T-cell (primary cell): ENCODE data around the gene RNF144B. TPM values are rescaled to one million over a fixed set of nuclear protein-coding genes. Genes with fewer than 3 reads are reported as not detected.

ENCODE experiments used
- ATAC-seq, 4 experiments: fragments of 200-7000 bp in 3 of 4; fragments of 150-1000 bp in 1 of 4; cut with Tn5 transposase; replicated peaks in 1 of 4; 1 replicate in 3 of 4; 2 replicates in 1 of 4; pipeline ENCODE4 v1.10.0; 2021; ENCODE audit warnings: moderate library complexity in 3 of 4, mild to moderate bottlenecking in 2 of 4, moderate number of reproducible peaks in 1 of 4
- CTCF ChIA-PET, 2 donors: fragments of 300-600 bp; sonication (Branson Sonifier 250); formaldehyde crosslinking; loops; one replicate each; lab custom pipeline; 2022; ENCODE audit warnings: antibody characterized with exemption in 2 of 2; lab: Charles Lee
- POLR2A ChIA-PET, 2 donors: fragments of 300-600 bp; sonication (Branson Sonifier 250); formaldehyde crosslinking; loops; one replicate each; lab custom pipeline; 2022; ENCODE audit warnings: antibody characterized with exemption in 2 of 2; lab: Charles Lee
- DNase-seq, 35 experiments: peaks; one replicate each; pipeline versions ENCODE4 v3.0.0 to v3.0.0-alpha.2; 2013 to 2023
- H3K27ac ChIP-seq: one replicate; pipeline ENCODE4 v1.5.1; 2013; ENCODE audit warnings: low read length
- H3K27me3 ChIP-seq, 2 experiments: replicated peaks in 1 of 2; 1 replicate in 1 of 2; 2 replicates in 1 of 2; pipeline versions ENCODE4 v1.6.1 to v1.7.0; 2013; ENCODE audit warnings: low read length in 1 of 2, mixed read lengths in 1 of 2; ENCODE audit not compliant: control insufficient read depth in 2 of 2, insufficient read depth in 2 of 2; ENCODE audit errors: extremely low read depth in 1 of 2
- H3K36me3 ChIP-seq, 2 donors: 1 replicate in 1 of 2; 2 replicates in 1 of 2; pipeline versions ENCODE4 v1.6.1 to v1.7.0; 2013; ENCODE audit warnings: low read length in 1 of 2; ENCODE audit not compliant: control insufficient read depth in 2 of 2, insufficient read depth in 1 of 2; ENCODE audit errors: extremely low read depth in 1 of 2
- H3K4me1 ChIP-seq, 2 experiments: 1 replicate in 1 of 2; 2 replicates in 1 of 2; pipeline versions ENCODE4 v1.6.1 to v1.7.0; 2013; ENCODE audit warnings: low read length in 2 of 2, mixed read lengths in 1 of 2; ENCODE audit not compliant: insufficient read depth in 2 of 2, control insufficient read depth in 1 of 2; ENCODE audit errors: extremely low read depth in 1 of 2
- H3K4me3 ChIP-seq, 2 donors: 1 replicate in 1 of 2; 2 replicates in 1 of 2; pipeline versions ENCODE4 v1.5.1 to v1.7.0; 2013; ENCODE audit warnings: mild to moderate bottlenecking in 2 of 2, low read length in 1 of 2, moderate library complexity in 1 of 2; ENCODE audit not compliant: control insufficient read depth in 1 of 2; ENCODE audit errors: extremely low read depth in 1 of 2
- H3K9me3 ChIP-seq: 2 replicates; pipeline ENCODE4 v1.7.0; 2013
- H3K27ac Mint-ChIP-seq, 2 donors: one replicate each; pipeline ENCODE4 v1.8.0; 2020 to 2021; ENCODE audit warnings: mild to moderate bottlenecking in 2 of 2, mixed read lengths in 2 of 2
- H3K27me3 Mint-ChIP-seq, 2 donors: one replicate each; pipeline ENCODE4 v1.8.0; 2021 to 2022; ENCODE audit warnings: mixed read lengths in 2 of 2
- H3K36me3 Mint-ChIP-seq: one replicate; pipeline ENCODE4 v1.8.0; 2021; ENCODE audit warnings: mixed read lengths
- H3K4me1 Mint-ChIP-seq, 3 donors: one replicate each; pipeline ENCODE4 v1.8.0; 2020 to 2022; ENCODE audit warnings: mixed read lengths in 3 of 3, mild to moderate bottlenecking in 1 of 3
- H3K4me3 Mint-ChIP-seq, 3 donors: one replicate each; pipeline ENCODE4 v1.8.0; 2020 to 2022; ENCODE audit warnings: mild to moderate bottlenecking in 3 of 3, mixed read lengths in 3 of 3, moderate library complexity in 3 of 3
- H3K9me3 Mint-ChIP-seq, 3 donors: one replicate each; pipeline ENCODE4 v1.8.0; 2020 to 2022; ENCODE audit warnings: mixed read lengths in 3 of 3
- WGBS: methylation state at CpG from one replicate; pipeline ENCODE4 v1.1.5; 2013; ENCODE audit warnings: missing lambda C conversion rate; ENCODE audit not compliant: insufficient coverage; 5-methylcytosine and 5-hydroxymethylcytosine counted together
- total RNA-seq, 35 experiments: library from RNA in 6 of 35; stranded (reverse) in 6 of 35; fragments of 120-200 nt in 1 of 35; gene quantifications; one replicate each; pipeline versions ENCODE4 v1.2.1 to v1.2.4 and lab custom pipeline; 2013 to 2026

RNF144B gene
- total RNA-seq, 5 donors from 2014 or later (not counting 1 experiment from before 2014, with no cell fraction given): 3.2 to 4.8 (median 4.3) TPM

GRCh38 chr6:18424201-18424600, 37.1 kb downstream of the RNF144B start:
- CTCF ChIA-PET: no interaction called here
- Histone ChIP-seq H3K4me1 (no peaks in the 10 kb centered on the region), H3K27ac (no peak overlapping the region), H3K4me3 (no peak overlapping the region), H3K36me3 (peaks cover 0 to 7% of the 10 kb centered on the region in 2 donors), H3K27me3 (no peaks in the 10 kb centered on the region), H3K9me3 (no peaks in the 10 kb centered on the region)
- Mint-ChIP-seq H3K4me3 (no peak overlapping the region), H3K27me3 (no peaks in the 10 kb centered on the region), H3K27ac (no peak overlapping the region), H3K9me3 (no peaks in the 10 kb centered on the region), H3K36me3 (peaks cover 25% of the 10 kb centered on the region), H3K4me1 (peaks cover 0 to 20% (median 8%) of the 10 kb centered on the region in 3 donors)
- no CpG with 5 or more reads among the region's 2 CpGs for WGBS
- ATAC-seq: no peak
- no peak for DNase-seq
- POLR2A ChIA-PET: no interaction called here

- H3K4me1 ChIP-seq: no peaks in the 10 kb centered on the region
- H3K9me3 ChIP-seq: no peaks in the 10 kb centered on the region
- 88% methylated on average over 2 of the region's 2 CpGs for WGBS
- DNase-seq (no peak), ATAC-seq (no peak)
- ChIA-PET CTCF (no interaction called here), POLR2A (no interaction called here)
- H3K27me3 Mint-ChIP-seq: no peaks in the 10 kb centered on the region
- no peak overlapping the region for H3K27ac ChIP-seq
- no peak overlapping the region for H3K4me3 Mint-ChIP-seq
- H3K36me3 Mint-ChIP-seq: peaks cover 30% of the 10 kb centered on the region
- peaks cover 0 to 14% (median 8%) of the 10 kb centered on the region in 3 donors for H3K4me1 Mint-ChIP-seq
- H3K27me3 ChIP-seq: no peaks in the 10 kb centered on the region
- H3K9me3 Mint-ChIP-seq: no peaks in the 10 kb centered on the region
- peaks cover 0 to 7% of the 10 kb centered on the region in 2 donors for H3K36me3 ChIP-seq
- H3K4me3 ChIP-seq: no peak overlapping the region
- no peak overlapping the region for H3K27ac Mint-ChIP-seq
These were observed 38.1 kb downstream of the RNF144B start for GRCh38 chr6:18425218-18425617.

- no peak for ATAC-seq
- no peak overlapping the region for H3K27ac Mint-ChIP-seq
- Histone ChIP-seq H3K27ac (no peak overlapping the region), H3K36me3 (peaks cover 0 to 7% of the 10 kb centered on the region in 2 donors), H3K4me1 (no peaks in the 10 kb centered on the region), H3K27me3 (no peaks in the 10 kb centered on the region), H3K9me3 (no peaks in the 10 kb centered on the region), H3K4me3 (no peak overlapping the region)
- H3K9me3 Mint-ChIP-seq: no peaks in the 10 kb centered on the region
- peaks cover 0 to 14% (median 8%) of the 10 kb centered on the region in 3 donors for H3K4me1 Mint-ChIP-seq
- no peak overlapping the region for H3K4me3 Mint-ChIP-seq
- H3K36me3 Mint-ChIP-seq: peaks cover 28% of the 10 kb centered on the region
- CTCF ChIA-PET: no interaction called here
- POLR2A ChIA-PET: no interaction called here
- WGBS: no CpG with 5 or more reads among the region's 2 CpGs
- no peaks in the 10 kb centered on the region for H3K27me3 Mint-ChIP-seq
- DNase-seq: no peak
These were observed 40.1 kb downstream of the RNF144B start for GRCh38 chr6:18427296-18427695.

- peaks cover 49% of the 10 kb centered on the region for H3K36me3 Mint-ChIP-seq
- ChIA-PET POLR2A (no interaction called here), CTCF (no interaction called here)
- peaks cover 0 to 7% of the 10 kb centered on the region in 2 donors for H3K36me3 ChIP-seq
- no peaks in the 10 kb centered on the region for H3K27me3 ChIP-seq
- H3K9me3 Mint-ChIP-seq: no peaks in the 10 kb centered on the region
- no CpG with 5 or more reads among the region's 4 CpGs for WGBS
- H3K9me3 ChIP-seq: no peaks in the 10 kb centered on the region
- no peaks in the 10 kb centered on the region for H3K27me3 Mint-ChIP-seq
- ATAC-seq (no peak), DNase-seq (no peak)
- H3K4me1 Mint-ChIP-seq: peaks cover 0 to 9% (median 8%) of the 10 kb centered on the region in 3 donors
- no peak overlapping the region for H3K27ac ChIP-seq
- no peak overlapping the region for H3K4me3 ChIP-seq
- H3K27ac Mint-ChIP-seq: no peak overlapping the region
- H3K4me3 Mint-ChIP-seq: no peak overlapping the region
- no peaks in the 10 kb centered on the region for H3K4me1 ChIP-seq
These were observed 42.6 kb downstream of the RNF144B start for GRCh38 chr6:18429655-18430297.

GRCh38 chr6:18431581-18431980, 44.4 kb downstream of the RNF144B start:
- POLR2A ChIA-PET: interaction anchor here (0.6 to 0.7 kb wide), 2 partner anchors 9 to 185 kb away, joined by 3 to 5 read pairs; no protein-coding TSS in a partner anchor
- peaks cover 56% of the 10 kb centered on the region for H3K36me3 Mint-ChIP-seq

GRCh38 chr6:18432180-18432579, 45.0 kb downstream of the RNF144B start:
- no peaks in the 10 kb centered on the region for H3K4me1 ChIP-seq
- no peak for DNase-seq
- CTCF ChIA-PET: no interaction called here
- Mint-ChIP-seq H3K4me3 (no peak overlapping the region), H3K27ac (no peak overlapping the region), H3K36me3 (peaks cover 56% of the 10 kb centered on the region), H3K4me1 (no peaks in the 10 kb centered on the region), H3K27me3 (no peaks in the 10 kb centered on the region), H3K9me3 (no peaks in the 10 kb centered on the region)
- no peak overlapping the region for H3K4me3 ChIP-seq
- H3K27ac ChIP-seq: no peak overlapping the region
- H3K36me3 ChIP-seq: peaks cover 0 to 7% of the 10 kb centered on the region in 2 donors
- no peaks in the 10 kb centered on the region for H3K27me3 ChIP-seq
- POLR2A ChIA-PET: no interaction called here
- H3K9me3 ChIP-seq: no peaks in the 10 kb centered on the region
- no peak for ATAC-seq
- no CpG with 5 or more reads among the region's 3 CpGs for WGBS

More at GRCh38 chr6:18431581-18431980, 44.4 kb downstream of the RNF144B start:
- no peak for DNase-seq
- H3K4me3 Mint-ChIP-seq: no peak overlapping the region
- no peaks in the 10 kb centered on the region for H3K9me3 Mint-ChIP-seq
- H3K27me3 ChIP-seq: no peaks in the 10 kb centered on the region
- H3K4me1 ChIP-seq: no peaks in the 10 kb centered on the region
- 75% methylated on average over 2 of the region's 2 CpGs for WGBS
- H3K4me1 Mint-ChIP-seq: no peaks in the 10 kb centered on the region
- no peaks in the 10 kb centered on the region for H3K27me3 Mint-ChIP-seq
- peaks cover 0 to 7% of the 10 kb centered on the region in 2 donors for H3K36me3 ChIP-seq
- no peak overlapping the region for H3K27ac Mint-ChIP-seq
- no peak for ATAC-seq
- no peak overlapping the region for H3K4me3 ChIP-seq
- CTCF ChIA-PET: interaction anchor here in 1 of 2 donors (0.6 kb wide), 1 partner anchor 11 kb away, joined by 3 read pairs; no protein-coding TSS in a partner anchor
- no peak overlapping the region for H3K27ac ChIP-seq
- no peaks in the 10 kb centered on the region for H3K9me3 ChIP-seq
